HK-2 (cell line): ENCODE results near the gene CRYL1.

Experiments used
- DNase-seq: peaks from one replicate; pipeline ENCODE4 v3.0.0-alpha.2; 2018; ENCODE audit not compliant: unreplicated experiment

CRYL1 gene

DNA sequence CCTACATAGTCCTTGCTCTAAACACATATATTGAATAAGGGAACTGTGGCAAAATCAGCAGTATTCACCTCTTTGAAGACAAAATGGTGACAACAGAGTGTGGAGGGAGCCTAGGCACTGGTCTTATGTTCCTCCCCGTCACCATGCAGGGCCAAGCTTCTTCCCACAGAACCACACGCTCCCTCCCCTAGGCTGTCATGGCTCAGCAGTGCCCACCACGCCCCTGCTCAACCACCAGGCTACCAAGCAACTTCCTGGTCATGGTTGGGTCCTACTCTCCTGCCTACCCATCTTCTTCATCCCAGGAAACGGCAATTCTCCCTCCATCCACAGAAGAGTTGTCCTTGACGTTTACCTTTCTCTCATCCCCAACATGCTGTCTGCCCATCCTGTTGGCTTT is 126.1 kb downstream of the CRYL1 start:
- DNase-seq, result no peak

DNA sequence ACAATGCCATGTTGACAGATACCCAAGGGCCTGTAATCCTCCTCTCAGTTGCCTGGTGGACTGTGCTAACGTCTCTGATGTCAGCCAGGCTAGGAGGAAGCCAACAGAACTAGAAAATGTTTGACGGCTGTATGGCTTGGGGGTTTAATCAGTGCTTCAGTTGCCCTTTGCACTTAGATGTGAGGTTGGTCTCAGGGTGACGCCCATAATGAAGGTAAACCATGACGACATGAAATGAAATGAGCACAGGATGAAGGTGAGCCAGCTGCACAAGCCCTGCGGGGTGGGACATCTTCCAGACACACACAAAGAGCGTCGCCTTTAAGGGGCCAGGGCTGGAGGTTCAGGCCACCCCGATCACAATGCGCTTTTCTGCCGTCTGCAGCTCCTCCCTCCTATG is 127.2 kb downstream of the CRYL1 start:
- no peak for DNase-seq

DNA sequence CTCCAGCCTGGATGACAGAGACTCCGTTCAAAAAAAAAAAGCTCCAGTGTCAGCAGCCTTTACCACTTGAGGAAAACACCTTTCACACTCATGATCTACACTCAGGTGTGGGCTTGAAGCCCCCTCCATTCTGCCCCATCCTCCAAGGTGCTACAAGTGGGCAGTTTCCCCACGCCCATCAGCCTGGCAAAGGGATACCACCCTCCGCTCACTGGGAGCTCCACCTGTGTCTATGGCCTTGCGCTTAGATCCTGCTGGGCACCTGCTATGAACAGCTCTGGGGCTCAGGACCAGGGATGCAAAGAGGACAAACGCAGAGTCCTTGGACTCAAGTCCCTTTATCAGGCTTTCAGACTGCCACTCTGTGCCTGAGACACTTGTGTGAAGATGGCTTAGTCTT is 127.8 kb downstream of the CRYL1 start:
- DNase-seq, result no peak

DNA sequence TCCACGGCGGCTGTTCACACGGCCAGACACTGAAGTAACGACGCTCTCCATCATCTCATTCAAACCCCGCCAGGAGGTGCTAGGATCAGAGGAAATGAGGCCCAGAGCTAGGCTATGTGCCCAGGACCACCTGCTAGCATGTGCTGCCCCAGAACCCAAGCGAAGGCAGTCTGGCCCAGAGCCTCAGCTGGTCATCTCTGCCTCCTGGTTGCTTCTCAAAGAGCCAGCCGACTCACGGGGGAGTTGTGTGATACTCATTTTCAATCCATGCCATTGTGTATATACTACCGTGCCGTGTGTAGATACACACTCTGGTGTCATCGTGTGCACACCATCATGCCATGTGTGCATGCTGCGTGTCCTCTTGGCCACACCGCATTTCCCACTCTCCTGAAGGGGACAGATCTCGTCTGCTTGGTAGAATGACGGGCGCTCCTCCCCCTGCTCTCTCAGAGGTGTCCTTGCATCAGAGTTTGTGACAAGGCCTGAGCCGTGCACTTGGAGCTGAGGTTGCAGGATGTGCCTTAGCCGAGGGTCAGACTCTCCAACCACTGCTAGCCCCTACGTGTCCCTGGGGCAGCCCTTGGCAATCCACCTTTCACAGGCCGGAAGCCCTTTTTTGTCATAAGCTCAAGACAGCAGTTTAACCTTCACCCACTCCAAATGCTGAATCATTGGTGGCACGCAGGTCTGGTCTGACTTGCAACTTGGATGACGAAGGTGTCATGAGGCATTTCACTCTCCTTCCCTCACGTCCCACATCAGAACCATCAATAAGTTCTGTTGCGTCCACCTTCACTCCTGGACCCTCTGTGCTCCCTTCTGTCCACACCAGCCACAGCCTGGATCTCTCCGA is 130.4 kb downstream of the CRYL1 start:
- no peak for DNase-seq

DNA sequence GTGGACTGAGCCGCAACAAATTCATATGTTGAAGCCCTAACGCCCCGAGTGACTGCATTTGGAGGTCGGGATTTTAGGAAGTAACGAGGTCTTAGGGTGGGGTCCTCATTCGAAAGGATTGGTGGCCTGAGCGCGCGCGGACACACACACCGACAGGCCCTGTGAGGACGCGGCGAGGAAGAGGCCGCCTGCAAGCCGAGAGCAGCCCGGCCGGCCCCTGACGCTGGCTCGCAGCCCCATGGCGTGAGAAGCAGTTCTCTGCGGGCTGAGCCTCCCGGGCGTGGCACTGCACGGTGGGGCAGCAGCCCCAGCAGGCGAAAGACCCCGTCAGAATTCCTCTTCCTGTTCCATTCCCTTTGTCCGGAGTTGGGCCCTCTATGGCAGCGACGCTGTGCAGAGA is 131.2 kb downstream of the CRYL1 start:
- DNase-seq, result no peak

DNA sequence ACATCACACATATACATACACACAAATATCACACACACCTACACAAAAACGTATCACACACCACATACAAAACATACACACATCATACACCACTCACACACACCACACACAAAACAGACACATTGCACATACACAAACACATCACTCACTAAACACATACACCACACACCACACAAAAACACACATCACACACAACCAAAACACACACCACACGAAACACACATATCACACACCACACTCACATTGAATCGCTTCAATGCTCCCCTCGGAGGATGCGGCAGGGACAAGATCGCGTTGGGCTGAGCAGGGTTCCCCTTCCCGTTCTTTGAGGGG is 131.5 kb downstream of the CRYL1 start:
- DNase-seq, result no peak

DNA sequence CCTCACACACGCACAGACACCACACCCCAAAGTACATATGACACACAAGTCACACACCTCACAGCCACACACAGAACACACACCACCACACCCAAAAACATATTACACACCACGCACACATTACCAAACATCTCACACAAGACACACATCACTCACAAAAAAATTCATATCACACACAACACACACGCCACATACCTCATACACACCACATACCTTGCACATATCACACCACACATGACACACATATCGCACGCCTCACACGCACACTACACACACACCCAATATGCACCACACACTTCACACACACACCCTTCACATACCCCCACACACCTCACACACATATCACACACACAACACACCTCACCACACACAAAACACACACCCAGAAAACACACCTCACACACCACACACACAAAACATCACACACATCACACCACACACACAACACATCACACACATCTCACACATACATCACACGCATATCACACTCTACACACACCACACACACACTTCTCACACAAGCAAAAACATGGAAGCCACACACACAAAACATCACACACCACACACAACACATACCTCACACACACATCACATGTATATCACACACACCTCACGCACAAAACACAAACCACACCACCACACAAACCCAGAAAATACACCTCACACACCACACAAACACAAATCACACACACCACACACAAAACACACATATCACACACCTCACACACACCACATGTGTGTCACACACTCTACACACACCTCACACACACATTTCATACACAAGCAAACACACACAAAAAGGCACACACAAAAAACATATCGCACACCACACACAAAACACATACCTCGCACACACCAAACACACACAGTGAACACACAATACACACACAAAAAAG is 132.1 kb downstream of the CRYL1 start:
- DNase-seq, result no peak

DNA sequence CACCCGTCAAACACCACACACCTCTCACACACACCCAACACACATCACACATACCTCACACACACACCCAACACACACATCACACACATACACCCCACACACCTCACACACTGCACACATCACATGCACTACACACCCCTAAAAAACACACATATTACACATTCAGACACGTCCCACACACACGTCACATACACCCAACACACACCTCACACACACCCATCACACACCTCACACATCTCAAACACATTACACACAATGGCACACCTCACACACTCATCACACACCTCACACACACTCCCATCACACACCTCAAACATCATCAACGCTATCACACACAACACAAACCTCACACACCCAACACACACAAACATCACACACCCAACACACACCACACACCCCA is 133.1 kb downstream of the CRYL1 start:
- DNase-seq, result no peak

DNA sequence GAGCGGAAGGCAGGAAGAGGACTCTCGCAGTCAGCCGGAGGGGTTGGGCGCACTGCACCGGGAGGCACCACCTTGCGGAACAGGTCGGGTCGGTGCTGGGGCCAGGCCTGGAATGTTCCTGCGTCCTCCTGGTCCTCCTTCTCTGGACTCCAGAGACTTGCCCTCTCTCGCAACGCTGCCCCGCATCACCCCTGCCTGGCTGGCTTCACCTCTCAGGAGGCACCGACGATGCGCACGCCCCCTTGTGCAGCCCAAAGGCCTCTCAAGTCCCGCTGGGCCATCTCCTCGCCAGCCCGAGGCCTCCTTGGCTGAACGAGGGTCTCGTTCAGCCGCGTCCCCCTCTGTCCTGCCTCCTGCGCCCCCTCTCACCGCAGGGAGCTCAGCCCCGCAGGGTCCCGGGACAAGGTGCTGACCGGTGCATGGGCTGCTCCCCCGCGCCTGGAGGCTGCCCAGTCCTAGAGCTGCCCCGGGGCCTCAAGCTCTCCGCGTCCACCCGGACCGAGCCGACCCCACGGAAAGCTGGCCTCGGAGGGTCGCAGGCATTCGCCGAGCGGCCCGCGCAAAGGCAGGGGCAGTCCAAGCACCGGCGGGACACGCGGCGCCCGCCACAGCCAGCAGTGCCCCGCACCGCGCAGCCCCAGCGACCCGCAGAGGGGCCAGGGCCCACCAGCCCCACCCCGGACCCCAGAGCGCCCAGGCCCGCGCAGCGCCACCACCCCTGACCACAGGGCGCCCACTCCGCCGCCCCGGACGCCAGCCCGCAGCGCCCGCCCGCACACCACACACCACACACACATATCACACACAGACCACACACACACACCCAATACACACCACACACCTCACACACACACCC is 133.8 kb downstream of the CRYL1 start:
- DNase-seq, result no peak

DNA sequence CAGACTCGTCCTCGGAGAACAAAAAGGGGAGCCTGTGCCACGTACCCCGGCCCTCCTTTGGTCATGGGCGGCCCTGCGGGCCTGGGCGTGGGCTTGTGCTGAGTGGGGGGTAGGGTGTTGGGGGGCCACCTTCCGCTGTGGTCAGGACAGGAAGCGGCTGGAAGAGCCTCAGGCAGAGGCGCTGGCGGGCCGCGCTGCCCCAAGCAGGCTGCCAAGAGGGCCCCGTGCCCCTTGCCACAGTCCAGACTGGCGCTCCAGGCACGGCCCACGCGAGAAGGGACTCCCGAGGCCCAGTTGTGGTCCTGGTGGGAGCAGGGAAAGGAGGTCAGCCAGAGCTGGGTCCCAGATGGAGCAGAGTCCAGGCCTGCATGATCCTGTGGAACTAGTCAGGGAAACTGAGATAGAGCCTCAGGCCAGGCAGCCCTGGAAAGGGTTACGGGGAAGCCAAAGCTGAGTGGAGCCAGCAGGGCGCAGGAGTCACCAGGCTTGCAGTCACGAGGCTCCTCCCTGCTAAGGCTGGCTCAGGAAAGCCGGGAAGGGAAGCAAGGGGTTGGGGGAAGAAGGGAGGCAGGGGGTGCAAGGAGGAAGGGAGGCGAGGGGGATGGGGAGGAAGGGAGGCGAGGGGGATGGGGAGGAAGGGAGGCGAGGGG is 135.0 kb downstream of the CRYL1 start:
- no peak for DNase-seq

DNA sequence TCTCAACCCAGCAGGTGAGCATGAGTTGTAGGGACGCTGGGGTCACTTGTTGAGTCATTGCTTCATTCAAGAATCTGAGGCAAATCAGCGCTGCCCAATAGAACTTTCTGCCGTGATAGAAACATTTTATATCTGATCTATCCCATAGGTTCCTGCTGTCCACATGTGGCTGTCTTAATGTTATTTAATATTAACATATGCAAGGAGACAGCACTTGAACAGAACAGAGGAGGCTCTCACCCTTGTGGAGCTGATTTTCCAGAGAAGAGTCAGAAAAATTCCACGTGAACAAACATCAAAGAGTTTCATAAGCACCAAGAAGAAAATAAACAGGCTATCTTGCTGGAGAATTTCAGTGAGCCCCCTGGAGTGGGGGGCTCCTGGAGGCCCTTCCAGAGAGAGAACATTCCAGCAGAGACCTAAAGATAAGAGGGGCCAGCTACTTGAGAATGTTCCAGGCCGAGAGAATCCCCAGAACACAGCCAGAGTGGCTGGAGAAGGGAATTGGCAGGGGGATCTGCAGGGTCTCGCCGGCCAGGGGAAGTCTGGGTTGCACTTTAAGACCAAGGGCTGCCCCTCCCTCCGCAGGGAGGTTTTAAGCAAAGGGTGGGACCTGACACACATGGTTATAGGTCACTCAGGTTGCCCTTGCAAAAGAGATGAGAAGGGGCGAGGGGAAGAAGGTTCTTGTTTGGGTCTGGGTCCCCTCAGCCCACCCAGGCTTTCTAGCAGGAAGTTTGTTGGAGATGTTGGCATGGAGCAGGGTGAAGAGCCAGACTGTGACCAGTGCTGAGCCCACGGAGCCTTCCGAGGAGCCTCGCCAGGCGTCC is 135.7 kb downstream of the CRYL1 start:
- no peak for DNase-seq

DNA sequence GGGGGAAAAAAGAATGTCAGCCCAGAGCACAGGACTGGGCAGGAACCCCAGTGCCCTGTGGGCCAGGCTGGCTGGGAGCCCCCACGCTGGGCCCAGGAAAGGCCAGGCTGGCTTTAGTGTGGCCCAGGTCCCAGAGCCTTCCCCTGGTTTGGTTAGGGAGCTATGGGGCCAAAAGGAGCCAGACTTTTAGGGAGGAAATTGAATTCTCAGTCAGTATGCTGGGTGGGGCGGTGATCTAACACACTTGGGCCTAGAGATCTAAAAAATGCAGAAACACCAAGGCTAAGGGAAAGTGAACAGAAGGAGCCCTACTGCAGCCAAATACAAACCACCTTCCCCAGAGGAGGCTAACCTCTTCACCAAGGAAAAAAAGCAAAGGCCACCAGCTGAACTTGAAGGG is 137.5 kb downstream of the CRYL1 start:
- no peak for DNase-seq

DNA sequence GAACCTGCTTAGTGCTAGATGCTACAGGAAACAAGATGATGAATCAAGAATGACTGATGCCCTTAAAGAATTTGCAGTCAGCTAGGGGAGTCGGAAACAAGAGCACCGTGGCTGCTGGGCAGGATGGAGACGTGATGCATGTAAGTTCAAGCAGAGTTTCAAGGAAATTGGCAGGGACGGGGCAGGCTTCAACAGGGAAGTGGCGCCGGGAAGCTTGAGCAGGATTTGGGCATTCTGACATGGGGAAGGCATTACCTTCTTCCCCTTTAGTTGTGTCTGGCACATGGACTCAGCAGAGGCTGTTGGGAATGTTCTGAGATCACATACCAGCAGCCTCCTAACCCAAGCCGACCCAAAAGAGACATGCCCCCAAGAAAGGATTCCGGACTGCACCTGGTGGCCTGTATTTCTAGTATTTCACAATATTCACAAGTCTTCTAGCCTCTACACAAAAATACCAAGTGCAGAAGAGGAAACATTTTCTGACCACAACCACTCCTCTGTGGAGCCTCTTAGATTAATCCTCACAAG is 138.2 kb downstream of the CRYL1 start:
- DNase-seq, result no peak

DNA sequence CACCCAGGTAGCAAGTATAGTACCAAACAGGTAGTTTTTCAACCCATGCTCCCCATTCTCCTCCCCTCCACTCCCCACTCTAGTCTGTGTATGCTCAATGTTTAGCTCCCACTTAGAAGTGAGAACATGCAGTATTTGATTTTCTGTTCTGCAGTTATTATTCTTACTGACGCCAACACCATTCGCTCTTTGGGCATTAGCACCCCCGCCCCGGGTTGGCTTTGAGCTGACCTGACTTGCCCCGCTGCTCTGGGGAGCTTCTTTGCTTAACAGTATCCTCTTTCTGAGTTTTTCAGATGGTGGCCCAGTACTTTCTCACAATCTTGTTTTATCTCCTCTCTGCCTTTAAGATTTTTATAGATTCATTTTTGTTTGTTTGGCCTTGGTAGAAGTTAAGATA is 138.7 kb downstream of the CRYL1 start:
- no peak for DNase-seq

DNA sequence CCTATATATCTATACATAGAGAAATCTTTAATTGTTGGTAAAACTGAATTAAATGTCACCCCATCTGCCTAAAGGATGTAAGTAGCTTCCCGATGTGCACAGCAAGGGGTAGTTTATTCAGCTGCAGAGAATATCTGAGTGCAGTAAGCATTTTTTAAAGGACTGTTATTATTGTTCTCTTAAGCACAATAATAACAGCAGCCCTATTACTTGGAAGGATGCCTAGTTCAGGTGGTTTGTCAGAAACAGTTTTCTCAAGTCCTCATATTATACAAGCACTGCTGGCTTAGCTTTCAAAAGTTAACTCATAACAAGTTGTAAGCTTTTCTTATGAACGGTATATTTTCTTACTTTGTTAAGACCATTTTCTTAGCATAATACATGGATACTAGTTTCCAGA is 142.6 kb downstream of the CRYL1 start:
- no peak for DNase-seq

DNA sequence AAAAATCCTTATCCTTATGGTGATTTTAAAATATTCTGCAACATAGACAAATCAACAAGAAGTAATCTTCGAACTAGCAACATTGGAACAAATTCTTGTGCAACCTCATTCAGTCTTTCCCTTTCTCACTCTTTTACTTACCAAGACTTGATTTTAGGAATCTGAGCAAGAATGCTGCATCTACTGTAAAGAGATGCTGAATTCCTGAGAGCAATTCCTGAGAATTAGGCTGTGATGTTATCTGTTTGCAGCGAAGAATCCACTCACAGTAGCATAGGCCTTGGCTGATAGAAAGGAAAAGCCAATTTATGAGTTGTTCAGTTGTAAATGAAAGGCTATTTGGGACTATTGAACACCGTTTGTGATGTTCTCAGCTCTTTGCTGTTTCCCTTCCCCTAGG is 144.3 kb downstream of the CRYL1 start:
- DNase-seq, result no peak

DNA sequence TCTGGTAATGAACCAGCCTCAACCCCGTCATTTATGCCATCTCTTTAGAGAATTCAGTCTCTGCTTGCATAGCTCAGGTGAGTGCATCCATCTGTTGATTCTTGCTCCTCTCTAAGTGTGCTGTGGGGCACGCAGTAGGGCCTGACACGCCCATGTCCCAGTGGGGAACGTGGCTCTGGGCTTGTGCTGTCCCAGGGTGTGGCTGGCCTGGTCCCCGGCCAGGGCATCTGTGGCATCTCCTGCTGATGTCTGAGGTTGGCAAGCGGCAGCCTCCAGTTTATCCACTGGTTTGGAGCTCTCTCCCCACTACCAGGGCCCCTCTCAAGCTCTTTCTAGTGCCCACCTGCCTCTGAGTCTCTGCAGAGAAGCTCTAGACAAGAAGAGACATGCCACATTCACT is 146.9 kb downstream of the CRYL1 start:
- no peak for DNase-seq

DNA sequence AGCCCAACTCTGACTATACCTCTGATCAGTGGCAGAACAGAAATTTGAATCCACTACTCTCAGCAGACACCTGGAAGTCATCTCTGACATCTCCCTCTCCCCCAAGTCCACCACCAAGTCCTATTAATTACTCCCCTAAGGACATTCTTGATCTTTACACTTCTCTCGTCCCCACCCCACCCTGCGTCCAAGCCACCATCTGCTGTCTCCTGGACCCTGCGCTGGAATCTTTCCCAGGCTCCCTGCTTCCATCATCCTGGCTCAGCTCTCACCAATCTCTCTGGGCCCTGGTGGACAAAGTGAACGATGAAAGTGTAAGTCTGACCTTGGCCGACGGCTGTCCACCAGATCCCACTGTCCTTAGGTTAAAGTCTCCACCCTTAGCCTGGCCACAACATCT is 147.9 kb downstream of the CRYL1 start:
- DNase-seq, result no peak

DNA sequence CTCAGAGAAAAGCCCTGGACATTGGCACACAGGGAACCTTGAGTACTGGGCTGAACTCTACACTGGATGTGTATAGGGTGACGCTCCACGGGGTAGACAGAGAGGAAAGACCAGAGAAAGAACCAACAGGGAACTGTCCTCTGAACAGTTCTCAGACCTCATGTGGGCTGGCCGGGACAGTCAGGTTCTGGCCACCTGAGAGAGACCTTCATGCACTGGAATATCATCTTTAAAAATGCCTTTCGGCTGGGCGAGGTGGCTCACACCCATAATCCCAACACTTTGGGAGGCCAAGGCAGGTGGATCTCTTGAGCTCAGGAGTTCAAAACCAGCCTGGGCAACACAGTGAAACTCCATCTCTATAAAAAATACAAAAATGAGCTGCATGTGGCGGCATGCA is 149.8 kb downstream of the CRYL1 start:
- DNase-seq, result no peak

DNA sequence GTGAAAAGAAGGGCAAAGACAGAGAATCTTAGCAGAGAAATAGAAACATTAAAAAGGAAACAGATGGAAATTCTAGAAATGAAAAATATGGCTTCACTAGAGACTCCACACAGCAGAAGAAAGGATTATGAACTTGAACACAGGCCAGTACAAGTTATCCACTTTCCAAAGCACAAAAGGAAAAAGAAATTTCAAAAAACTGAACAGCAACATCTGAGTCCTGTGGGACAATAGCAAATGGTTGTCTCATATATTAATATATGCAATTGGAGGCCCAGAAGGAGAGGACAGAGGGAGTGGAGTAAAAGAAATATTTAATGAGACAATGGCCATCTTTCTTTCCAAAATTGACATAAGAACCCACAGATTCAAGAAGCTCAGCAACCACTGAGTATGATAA is 151.8 kb downstream of the CRYL1 start:
- no peak for DNase-seq

DNA sequence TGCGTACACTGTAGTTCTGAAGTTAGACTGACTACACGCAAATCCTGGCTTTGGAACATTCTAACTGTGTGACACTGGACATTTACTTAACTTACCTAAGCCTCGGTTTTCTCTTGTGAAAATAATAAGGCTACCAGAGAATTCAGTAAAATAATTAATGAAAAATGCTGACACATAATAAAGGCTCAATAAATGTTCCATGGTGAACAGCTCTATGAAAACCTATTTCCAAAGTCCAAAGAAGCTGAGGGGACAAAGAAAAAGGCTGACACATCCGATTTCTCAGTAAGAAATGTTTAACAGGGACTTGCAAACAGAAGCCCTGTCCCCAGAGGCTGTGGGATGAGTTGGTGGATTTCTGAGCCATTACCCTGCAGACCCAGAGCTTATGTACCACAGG is 153.8 kb downstream of the CRYL1 start:
- no peak for DNase-seq
